Stimulated activated memory B cell treated with anti-CD40 and anti-IgM and Interleukin-4, amounts not matched to agents 10 μg/mL and 1 μg/mL and 100 μg/mL, for 72 hours (primary cell): ENCODE measurements around the gene PAX3.
"Not testable (repeated sequence)": the region's sequence is repeated elsewhere in the genome, so short reads cannot be mapped to it uniquely, and the experiment has no call there.

Experiments
- ATAC-seq: fragments of 150-1000 bp; cut with Tn5 transposase; 2 replicates; pipeline ENCODE4 v1.10.0; 2021
- H3K27ac Mint-ChIP-seq: one replicate; pipeline ENCODE4 v1.8.0; 2022; ENCODE audit warnings: mild to moderate bottlenecking, mixed read lengths
- H3K27me3 Mint-ChIP-seq: one replicate; pipeline ENCODE4 v1.8.0; 2022; ENCODE audit warnings: mixed read lengths
- H3K36me3 Mint-ChIP-seq: one replicate; pipeline ENCODE4 v1.8.0; 2022; ENCODE audit warnings: mixed read lengths
- H3K4me1 Mint-ChIP-seq: one replicate; pipeline ENCODE4 v1.8.0; 2022; ENCODE audit warnings: mixed read lengths
- H3K4me3 Mint-ChIP-seq: one replicate; pipeline ENCODE4 v1.8.0; 2022; ENCODE audit warnings: mild to moderate bottlenecking, moderate library complexity, mixed read lengths
- H3K9me3 Mint-ChIP-seq: one replicate; pipeline ENCODE4 v1.8.0; 2022; ENCODE audit warnings: mixed read lengths

PAX3 gene

GRCh38 chr2:222196159-222196558 is 102.6 kb downstream of the PAX3 start:
- Mint-ChIP-seq H3K4me3 (no peak overlapping the region), H3K4me1 (no peaks in the 10 kb centered on the region), H3K36me3 (no peaks in the 10 kb centered on the region), H3K27me3 (no peaks in the 10 kb centered on the region), H3K27ac (no peak overlapping the region), H3K9me3 (peaks cover 3% of the 10 kb centered on the region)
- no peak for ATAC-seq

GRCh38 chr2:222194669-222195068 is 104.1 kb downstream of the PAX3 start:
- H3K4me1 Mint-ChIP-seq: no peaks in the 10 kb centered on the region
- ATAC-seq: no peak
- H3K4me3 Mint-ChIP-seq: no peak overlapping the region
- no peak overlapping the region for H3K27ac Mint-ChIP-seq
- H3K36me3 Mint-ChIP-seq: no peaks in the 10 kb centered on the region
- H3K27me3 Mint-ChIP-seq: peaks cover under 1% of the 10 kb centered on the region
- H3K9me3 Mint-ChIP-seq: peaks cover 3% of the 10 kb centered on the region

GRCh38 chr2:222193328-222193983 is 105.3 kb downstream of the PAX3 start:
- H3K27ac Mint-ChIP-seq: no peak overlapping the region
- no peaks in the 10 kb centered on the region for H3K4me1 Mint-ChIP-seq
- no peaks in the 10 kb centered on the region for H3K9me3 Mint-ChIP-seq
- peaks cover 12% of the 10 kb centered on the region for H3K27me3 Mint-ChIP-seq
- no peak overlapping the region for H3K4me3 Mint-ChIP-seq
- ATAC-seq: no peak
- H3K36me3 Mint-ChIP-seq: no peaks in the 10 kb centered on the region

GRCh38 chr2:222180619-222181018 is 118.2 kb downstream of the PAX3 start:
- no peak overlapping the region for H3K4me3 Mint-ChIP-seq
- H3K36me3 Mint-ChIP-seq: no peaks in the 10 kb centered on the region
- H3K27me3 Mint-ChIP-seq: peaks cover 2% of the 10 kb centered on the region

GRCh38 chr2:222179592-222179991 is 119.2 kb downstream of the PAX3 start:
- no peak for ATAC-seq
- H3K27ac Mint-ChIP-seq: no peak overlapping the region
- H3K36me3 Mint-ChIP-seq: no peaks in the 10 kb centered on the region
- peaks cover 9% of the 10 kb centered on the region for H3K27me3 Mint-ChIP-seq
- no peak overlapping the region for H3K4me3 Mint-ChIP-seq
- no peaks in the 10 kb centered on the region for H3K4me1 Mint-ChIP-seq
- H3K9me3 Mint-ChIP-seq: no peaks in the 10 kb centered on the region

More at GRCh38 chr2:222180619-222181018, 118.2 kb downstream of the PAX3 start:
- no peak overlapping the region for H3K27ac Mint-ChIP-seq
- H3K4me1 Mint-ChIP-seq: no peaks in the 10 kb centered on the region
- no peaks in the 10 kb centered on the region for H3K9me3 Mint-ChIP-seq
- no peak for ATAC-seq

- Mint-ChIP-seq H3K4me3 (no peak overlapping the region), H3K36me3 (no peaks in the 10 kb centered on the region), H3K9me3 (no peaks in the 10 kb centered on the region), H3K27me3 (peaks cover 9% of the 10 kb centered on the region), H3K4me1 (no peaks in the 10 kb centered on the region), H3K27ac (no peak overlapping the region)
- no peak for ATAC-seq
Measured at GRCh38 chr2:222178450-222178849, 120.3 kb downstream of the PAX3 start.

GRCh38 chr2:222176890-222177289 is 121.9 kb downstream of the PAX3 start:
- Mint-ChIP-seq H3K4me3 (no peak overlapping the region), H3K4me1 (no peaks in the 10 kb centered on the region), H3K36me3 (no peaks in the 10 kb centered on the region), H3K27ac (no peak overlapping the region), H3K27me3 (peaks cover 9% of the 10 kb centered on the region), H3K9me3 (no peaks in the 10 kb centered on the region)
- ATAC-seq: no peak

- ATAC-seq: no peak
- no peak overlapping the region for H3K27ac Mint-ChIP-seq
- peaks cover 9% of the 10 kb centered on the region for H3K27me3 Mint-ChIP-seq
- no peaks in the 10 kb centered on the region for H3K36me3 Mint-ChIP-seq
- no peaks in the 10 kb centered on the region for H3K4me1 Mint-ChIP-seq
- peaks cover 3% of the 10 kb centered on the region for H3K9me3 Mint-ChIP-seq
- H3K4me3 Mint-ChIP-seq: no peak overlapping the region
Measured at GRCh38 chr2:222174450-222174849, 124.3 kb downstream of the PAX3 start.

- ATAC-seq: no peak
- Mint-ChIP-seq H3K4me3 (no peak overlapping the region), H3K36me3 (no peaks in the 10 kb centered on the region), H3K27me3 (no peaks in the 10 kb centered on the region), H3K27ac (no peak overlapping the region), H3K9me3 (peaks cover 3% of the 10 kb centered on the region), H3K4me1 (no peaks in the 10 kb centered on the region)
Measured at GRCh38 chr2:222169346-222169745, 129.5 kb downstream of the PAX3 start.

GRCh38 chr2:222167762-222168161 is 131.0 kb downstream of the PAX3 start:
- H3K36me3 Mint-ChIP-seq: no peaks in the 10 kb centered on the region
- H3K4me3 Mint-ChIP-seq: no peak overlapping the region
- H3K27me3 Mint-ChIP-seq: no peaks in the 10 kb centered on the region
- no peaks in the 10 kb centered on the region for H3K4me1 Mint-ChIP-seq
- no peak for ATAC-seq
- H3K9me3 Mint-ChIP-seq: peaks cover 3% of the 10 kb centered on the region
- H3K27ac Mint-ChIP-seq: no peak overlapping the region

GRCh38 chr2:222160944-222161343 is 137.9 kb downstream of the PAX3 start:
- ATAC-seq: no peak
- Mint-ChIP-seq H3K4me1 (no peaks in the 10 kb centered on the region), H3K27me3 (no peaks in the 10 kb centered on the region), H3K36me3 (no peaks in the 10 kb centered on the region), H3K27ac (no peak overlapping the region), H3K4me3 (no peak overlapping the region), H3K9me3 (no peaks in the 10 kb centered on the region)

GRCh38 chr2:222160125-222160524 is 138.7 kb downstream of the PAX3 start:
- no peak overlapping the region for H3K4me3 Mint-ChIP-seq
- no peaks in the 10 kb centered on the region for H3K36me3 Mint-ChIP-seq
- no peak overlapping the region for H3K27ac Mint-ChIP-seq
- H3K9me3 Mint-ChIP-seq: no peaks in the 10 kb centered on the region
- ATAC-seq: no peak
- no peaks in the 10 kb centered on the region for H3K4me1 Mint-ChIP-seq
- H3K27me3 Mint-ChIP-seq: no peaks in the 10 kb centered on the region

GRCh38 chr2:222159221-222159620 is 139.6 kb downstream of the PAX3 start:
- Mint-ChIP-seq H3K4me1 (no peaks in the 10 kb centered on the region), H3K36me3 (no peaks in the 10 kb centered on the region), H3K27ac (no peak overlapping the region), H3K4me3 (no peak overlapping the region), H3K9me3 (no peaks in the 10 kb centered on the region), H3K27me3 (no peaks in the 10 kb centered on the region)
- no peak for ATAC-seq

GRCh38 chr2:222155003-222155664 is 143.7 kb downstream of the PAX3 start:
- not testable (repeated sequence) for H3K4me3 Mint-ChIP-seq, H3K9me3 Mint-ChIP-seq, H3K27me3 Mint-ChIP-seq, H3K27ac Mint-ChIP-seq, ATAC-seq, H3K4me1 Mint-ChIP-seq, H3K36me3 Mint-ChIP-seq
